ENCODE results near the gene C11orf91. TPM values are rescaled to one million over a fixed set of nuclear protein-coding genes. Genes with fewer than 3 reads are reported as not detected.

The C11orf91 gene
- total RNA-seq, 1 donor from 2014 or later = not detected

DNA sequence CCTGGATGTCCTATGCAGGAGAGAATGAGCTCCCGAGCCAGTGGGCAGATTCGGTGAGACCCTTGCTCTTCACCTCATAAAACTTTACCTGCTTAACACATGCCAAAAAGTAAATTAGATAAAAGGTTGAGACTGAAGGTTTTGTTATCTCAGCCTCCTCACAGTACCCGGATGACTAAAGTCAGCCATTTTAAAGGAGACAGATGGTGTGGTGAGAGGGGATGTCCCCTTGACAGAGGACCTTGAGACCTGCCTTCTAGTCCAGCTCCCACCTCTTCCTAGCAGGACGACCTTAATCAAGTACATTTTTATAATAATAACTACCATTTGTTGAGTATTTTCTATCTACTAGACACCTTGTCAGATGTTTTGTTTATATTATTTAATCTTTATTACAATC, 39.7 kb downstream of the C11orf91 start:
- no peak for ATAC-seq
- intact Hi-C loops (cut with micrococcal nuclease) = loop anchor here (10.0 kb wide), 1 partner anchor 266 kb away; no protein-coding TSS in a partner anchor
- DNase-seq = no peak

DNA sequence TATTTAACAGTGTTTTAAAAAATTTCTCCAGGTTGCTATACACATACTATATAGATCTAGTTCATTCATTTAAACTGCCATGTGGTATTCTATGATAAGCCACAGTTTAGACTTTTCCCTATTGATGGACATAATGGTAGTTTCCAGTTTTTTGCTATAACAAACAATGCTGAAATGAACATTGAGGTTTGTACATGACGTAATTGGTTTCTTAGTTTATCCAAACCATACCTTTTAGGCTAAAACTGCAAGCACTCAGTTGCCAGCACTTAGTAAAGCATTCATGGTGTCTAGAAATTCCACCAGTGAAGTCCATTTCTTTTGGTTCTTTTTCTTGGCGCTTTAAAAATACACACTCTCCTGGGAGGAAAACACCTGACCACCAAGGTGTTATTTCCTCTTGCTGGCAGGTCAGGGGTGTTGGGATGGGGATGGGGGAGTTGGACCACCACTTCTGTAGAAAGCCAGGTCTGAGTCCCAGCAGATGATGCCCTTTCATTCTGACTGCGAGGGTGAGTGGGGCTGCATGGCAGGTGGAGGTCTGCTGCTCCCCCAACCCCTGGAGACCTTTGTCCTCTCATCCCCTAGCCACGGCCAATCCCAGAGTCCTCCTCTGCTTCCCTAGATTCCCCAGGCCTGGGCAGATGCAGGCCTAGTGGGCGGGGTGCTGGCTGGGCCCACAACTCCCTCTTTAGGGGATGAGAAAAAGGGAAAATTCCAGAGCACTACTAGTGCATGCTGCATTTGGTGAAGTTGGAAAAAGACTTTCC, 41.1 kb downstream of the C11orf91 start:
- ATAC-seq (no peak), DNase-seq (no peak)
- intact Hi-C loops (cut with micrococcal nuclease) = loop anchor here (10.0 kb wide), 1 partner anchor 265 kb away; no protein-coding TSS in a partner anchor

DNA sequence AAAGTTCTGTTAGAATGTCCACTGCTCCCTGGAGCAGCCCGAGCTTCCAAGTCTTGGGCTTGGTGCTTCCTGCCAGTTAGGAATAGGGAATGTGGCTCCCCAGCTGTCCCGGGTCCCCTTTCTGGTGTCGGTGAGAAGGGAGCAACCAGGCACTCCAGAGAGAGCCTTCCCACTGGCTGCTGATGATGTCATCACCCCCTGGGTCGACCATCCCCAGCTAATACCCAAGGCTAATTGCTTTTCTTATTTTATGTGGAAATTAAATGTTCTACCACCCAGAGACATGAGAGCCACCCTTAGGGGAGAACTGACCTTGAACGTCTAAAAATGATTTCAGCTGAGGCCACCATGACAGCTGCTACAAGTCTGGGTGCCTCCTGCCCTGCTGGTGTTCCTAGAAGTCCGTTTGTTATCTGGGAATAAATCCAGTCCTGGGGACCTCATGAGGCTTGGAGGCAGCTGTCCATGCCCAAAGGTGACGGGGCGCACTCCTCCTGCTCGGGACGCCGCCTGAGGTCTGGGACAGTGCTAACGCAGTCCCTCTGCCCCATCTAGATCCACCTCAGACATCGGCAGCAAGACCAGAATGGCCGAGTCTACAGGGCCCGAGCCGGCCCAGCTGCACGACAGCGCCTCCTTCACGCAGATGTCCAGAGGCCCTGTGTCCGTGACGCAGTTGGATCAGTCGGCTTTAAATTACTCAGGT, 42.3 kb downstream of the C11orf91 start:
- DNase-seq (no peak), ATAC-seq (no peak)
- intact Hi-C loops (cut with micrococcal nuclease) = no loop called here

DNA sequence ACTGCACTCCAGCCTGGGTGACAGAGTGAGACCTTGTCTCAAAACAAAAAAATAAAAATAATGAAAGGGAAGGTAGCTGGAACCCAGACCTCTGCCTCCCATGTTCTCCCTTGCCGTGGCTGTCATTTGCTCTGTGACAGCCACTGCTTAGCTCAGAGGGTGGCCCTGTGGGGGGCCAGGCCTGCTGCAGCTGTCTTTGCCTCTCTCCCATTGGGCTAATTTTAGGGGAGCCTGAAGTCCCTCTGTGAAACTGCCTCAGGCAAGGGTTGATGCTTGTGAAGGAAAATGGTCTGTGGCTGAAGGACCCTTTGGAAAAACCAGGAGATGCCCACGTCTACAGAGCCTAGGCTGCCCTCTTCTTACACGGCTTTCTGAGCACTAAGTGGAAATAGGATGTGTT, 42.9 kb downstream of the C11orf91 start:
- DNase-seq = no peak
- no peak for ATAC-seq
- intact Hi-C loops (cut with micrococcal nuclease) = no loop called here

DNA sequence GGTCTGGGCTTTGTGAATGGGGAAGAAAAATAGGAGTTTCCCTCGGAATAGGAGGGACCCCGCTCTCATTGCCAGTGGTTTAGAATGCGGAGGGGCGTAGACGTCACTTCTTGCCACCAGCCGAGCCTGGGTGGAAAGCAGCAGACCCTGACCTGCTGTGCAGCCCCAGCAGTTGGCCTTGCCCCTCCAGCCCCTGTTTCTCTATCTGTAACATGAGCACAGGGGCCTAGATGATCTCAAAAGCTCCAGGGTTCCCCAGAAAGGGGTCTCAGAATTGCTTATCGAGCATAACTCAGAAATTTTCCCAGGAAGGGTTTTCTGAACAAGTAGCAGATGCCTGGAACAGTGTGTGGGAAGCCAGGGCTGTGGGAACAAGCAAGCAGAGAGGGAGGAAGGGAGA, 43.9 kb downstream of the C11orf91 start:
- ATAC-seq (no peak), DNase-seq (no peak)
- intact Hi-C loops (cut with micrococcal nuclease) = no loop called here

DNA sequence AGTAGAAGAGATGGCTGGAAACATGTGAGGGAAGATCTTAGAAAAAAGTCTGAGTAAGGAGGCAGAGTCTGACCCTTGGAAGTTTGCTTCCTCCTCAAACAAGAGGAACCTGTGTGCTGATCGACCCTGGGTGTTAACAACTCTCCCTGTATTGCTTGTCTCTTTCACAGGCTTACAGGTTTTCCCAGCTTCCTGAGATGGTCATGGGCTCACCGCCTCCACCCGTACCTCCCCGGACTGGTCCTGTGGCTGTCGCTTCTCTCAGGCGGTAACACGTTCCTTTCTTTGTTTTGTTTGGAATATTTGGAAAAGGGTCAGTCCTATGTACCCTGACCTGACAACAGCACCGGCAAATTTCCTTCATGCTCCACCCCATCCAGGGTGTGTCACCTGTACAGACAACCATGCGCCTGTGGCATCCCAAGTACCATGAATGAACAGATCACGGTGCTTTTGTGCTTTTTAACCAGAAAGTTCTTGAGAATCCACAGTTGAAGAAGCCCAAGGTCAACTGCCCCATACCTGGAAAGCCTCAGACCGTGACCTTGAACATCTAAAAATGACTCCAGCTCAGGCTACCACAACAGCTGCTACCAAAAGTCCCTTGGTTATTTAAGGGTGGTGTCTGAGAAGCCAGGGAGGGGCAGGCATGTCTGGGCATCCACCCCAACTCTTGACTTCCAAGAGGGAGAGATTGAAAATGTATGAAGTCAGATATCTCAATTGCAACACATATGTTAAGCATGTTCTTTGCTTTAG, 44.6 kb downstream of the C11orf91 start:
- intact Hi-C loops (cut with micrococcal nuclease) = no loop called here
- DNase-seq (no peak), ATAC-seq (no peak)

DNA sequence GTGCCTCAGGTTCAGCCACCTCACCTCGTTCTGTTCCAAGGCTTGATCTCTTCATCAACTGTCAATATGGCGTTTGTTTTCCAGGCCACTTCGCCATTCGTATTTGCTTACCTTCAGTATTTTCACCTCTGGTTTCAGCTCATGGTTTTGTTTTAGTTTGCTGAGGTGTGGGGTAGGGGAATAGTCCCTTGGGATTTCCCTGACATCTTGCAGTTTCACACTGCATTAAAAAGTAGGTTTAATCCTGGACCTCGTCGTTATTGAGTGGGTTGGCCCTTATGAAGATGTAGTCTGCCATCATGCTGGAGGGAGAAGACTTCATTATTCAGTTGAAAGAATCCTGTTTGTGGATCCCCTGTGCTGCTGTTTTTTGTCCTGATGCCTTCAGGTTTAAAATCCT, 46.0 kb downstream of the C11orf91 start:
- intact Hi-C loops (cut with micrococcal nuclease) = no loop called here
- DNase-seq (no peak), ATAC-seq (no peak)

DNA sequence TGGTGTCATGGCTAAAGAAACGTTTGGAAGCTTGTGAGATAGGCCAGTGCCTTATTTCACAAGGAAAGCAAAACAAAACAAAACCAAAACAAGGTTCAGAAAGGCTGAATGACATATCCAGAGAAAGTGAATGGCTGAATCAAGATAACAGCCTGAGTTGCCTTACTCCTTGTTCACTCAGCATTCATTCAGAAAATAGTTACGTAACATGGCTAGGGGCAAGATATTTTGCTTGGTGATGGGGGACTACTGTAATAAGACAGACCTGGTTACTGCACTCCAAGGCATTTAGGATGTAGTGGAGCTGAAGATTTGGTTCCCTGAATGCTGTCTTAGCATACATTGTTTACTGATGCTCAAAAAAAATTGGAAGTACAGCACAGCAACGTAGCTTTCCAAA, 47.7 kb downstream of the C11orf91 start:
- DNase-seq (no peak), ATAC-seq (no peak)
- intact Hi-C loops (cut with micrococcal nuclease) = no loop called here

DNA sequence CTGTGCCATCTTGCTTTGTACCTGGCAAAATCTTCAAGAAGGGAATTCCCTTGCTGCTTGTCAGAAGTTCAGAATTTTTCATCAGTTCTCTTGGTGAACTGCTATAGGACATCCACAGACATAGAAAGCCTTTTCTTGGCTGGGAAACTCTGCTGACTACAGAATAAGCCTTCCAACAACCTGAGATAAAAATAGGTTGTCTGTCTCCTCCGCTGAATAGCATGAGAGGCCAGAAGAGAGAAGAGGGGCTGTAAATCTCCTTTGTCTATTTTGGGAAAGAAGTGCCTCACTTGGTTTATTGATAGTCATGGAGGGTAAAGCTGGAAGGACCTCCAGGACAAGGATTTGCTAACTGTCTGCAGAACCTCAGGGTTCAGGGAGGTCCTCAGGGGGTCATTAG, 48.2 kb downstream of the C11orf91 start:
- intact Hi-C loops (cut with micrococcal nuclease) = no loop called here
- DNase-seq (no peak), ATAC-seq (peak; percentile 87)

DNA sequence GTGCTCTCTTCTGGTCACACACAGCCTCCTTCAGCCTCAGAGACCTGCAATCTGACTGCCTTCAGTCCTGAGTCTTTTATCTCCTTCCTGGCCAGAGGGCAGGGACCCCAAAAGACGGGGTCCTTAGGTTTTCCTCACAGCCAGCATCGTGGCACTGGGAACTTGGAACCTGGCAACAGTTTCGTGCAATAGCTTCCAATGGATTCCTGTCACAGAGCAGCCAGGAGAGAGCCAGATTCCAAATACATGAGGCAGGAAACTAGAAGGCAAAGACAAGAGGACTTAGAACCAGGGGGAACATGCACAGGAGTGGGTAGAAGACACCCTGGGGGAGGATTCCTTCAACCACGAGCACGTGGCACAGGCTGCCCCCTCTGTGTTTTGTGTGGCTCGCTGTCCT, 48.6 kb downstream of the C11orf91 start:
- no peak for DNase-seq
- intact Hi-C loops (cut with micrococcal nuclease) = no loop called here
- peak; percentile 41 for ATAC-seq

DNA sequence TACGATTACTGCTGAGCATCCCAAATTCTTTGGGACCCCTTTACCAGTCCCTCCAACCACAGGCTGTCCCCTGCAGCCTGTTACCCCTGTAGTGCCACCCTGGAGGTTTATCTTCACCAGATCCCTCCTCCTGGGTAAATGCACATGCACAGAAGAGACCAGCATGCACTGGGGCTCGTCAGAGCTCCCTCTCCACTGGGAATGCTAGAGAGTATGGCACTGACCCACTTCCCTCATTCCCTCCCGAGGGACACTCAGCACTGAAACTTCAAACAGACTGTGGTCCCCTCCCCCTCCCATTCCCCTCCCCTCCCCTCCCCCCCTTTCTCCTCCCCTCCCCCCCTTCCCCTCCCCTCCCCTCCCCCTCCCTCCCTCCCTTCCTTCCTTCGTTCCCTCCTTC, 49.1 kb downstream of the C11orf91 start:
- intact Hi-C loops (cut with micrococcal nuclease) = no loop called here
- no peak for DNase-seq
- ATAC-seq = no peak

DNA sequence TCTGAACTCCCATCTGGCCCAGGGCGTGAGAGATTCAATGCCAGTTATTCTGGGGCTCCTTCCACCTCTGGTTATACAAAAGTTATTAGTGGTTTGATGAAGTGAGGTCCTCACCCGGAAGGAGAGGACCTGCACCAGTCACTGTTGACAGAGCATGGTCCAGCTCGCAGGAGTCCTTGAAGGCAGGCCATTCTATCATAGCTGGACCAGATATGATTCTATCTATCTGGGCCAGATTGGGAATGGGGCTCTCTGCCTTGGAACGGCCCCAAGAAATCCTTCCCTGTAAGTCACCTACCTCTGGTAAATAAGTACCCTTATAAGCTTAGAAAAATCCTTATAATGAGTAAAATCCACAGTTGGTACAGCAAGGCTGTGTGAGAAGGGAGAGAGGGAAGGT, 50.7 kb downstream of the C11orf91 start:
- ATAC-seq (no peak), DNase-seq (no peak)
- intact Hi-C loops (cut with micrococcal nuclease) = no loop called here

Other genes starting within 250 kb of the C11orf91 start
- 814 TPM for gene CD59, start 35.6 kb upstream of the C11orf91 start, total RNA-seq
- gene FBXO3, start 73.7 kb upstream of the C11orf91 start, total RNA-seq = 53.3 TPM
- 10.9 TPM for gene LMO2, start 191.2 kb upstream of the C11orf91 start, total RNA-seq

Data from left ventricle myocardium superior (tissue), 1 donor.